ENCODE results near the gene CDKAL1.
"Not testable (repeated sequence)": the region's sequence is repeated elsewhere in the genome, so short reads cannot be mapped to it uniquely, and the experiment has no call there.

Gene CDKAL1

GRCh38 chr6:21045135-21045700 is 511.0 kb downstream of the CDKAL1 start:
- DNase-seq, result no peak

DNA sequence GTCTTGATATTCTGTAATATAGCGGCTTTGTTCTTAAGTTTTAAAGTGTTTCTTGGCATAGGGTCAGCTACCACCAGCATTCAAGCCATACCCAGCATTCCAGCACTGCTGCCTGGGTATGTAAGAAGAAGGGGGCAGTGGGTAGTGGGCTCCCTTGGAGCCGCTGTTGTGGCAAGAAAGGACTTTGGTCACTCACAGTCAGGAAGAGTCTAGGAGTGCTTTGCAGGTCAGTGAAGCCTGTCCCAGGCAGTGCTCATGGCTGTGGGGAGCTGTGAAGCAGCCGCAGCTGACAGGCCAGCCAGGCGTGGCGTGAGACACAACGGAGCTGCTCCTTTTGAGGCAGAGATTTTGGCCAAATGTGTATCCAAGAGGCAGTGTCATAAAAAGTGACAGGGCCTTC is 512.0 kb downstream of the CDKAL1 start:
- DNase-seq, result no peak

DNA sequence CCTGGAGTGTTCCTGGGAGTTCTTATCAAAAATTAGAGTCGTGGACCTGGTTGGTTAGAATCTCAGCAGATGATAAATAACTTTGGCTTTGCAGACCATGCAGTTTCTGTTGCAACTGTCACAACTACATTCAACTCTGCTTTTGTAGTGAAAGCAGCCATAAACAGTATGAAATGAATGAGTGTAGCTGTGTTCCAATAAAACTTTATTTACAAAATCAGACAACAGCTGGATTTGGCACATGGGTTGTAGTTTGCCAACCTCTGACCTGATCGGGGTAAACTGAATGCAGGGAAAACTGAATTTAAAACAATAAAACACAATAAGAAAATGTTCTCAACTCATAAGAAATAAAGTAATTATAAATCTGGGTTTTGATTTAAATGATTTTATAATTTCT is 513.8 kb downstream of the CDKAL1 start:
- DNase-seq, result no peak

DNA sequence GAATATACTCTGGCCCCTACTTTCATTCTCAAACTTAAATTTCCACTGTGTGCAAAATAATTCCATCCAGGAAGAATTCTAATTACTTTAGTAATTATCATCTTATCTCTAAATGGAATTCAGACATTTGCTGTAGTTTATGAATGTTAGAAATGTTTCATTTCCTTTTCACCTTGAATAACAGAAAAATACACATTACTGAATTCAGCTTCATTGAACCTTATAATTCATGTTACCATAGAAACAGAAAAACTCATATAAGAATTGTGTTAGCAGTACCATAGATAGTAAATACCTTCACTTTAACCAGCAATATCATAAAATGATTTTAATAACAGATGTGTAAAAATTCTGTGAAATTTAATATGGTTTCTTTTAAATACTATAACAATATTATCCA is 514.9 kb downstream of the CDKAL1 start:
- DNase-seq, result no peak

GRCh38 chr6:21049572-21049971 is 515.3 kb downstream of the CDKAL1 start:
- DNase-seq, result no peak

- no peak for DNase-seq
These were observed 516.7 kb downstream of the CDKAL1 start for GRCh38 chr6:21050935-21051334.

DNA sequence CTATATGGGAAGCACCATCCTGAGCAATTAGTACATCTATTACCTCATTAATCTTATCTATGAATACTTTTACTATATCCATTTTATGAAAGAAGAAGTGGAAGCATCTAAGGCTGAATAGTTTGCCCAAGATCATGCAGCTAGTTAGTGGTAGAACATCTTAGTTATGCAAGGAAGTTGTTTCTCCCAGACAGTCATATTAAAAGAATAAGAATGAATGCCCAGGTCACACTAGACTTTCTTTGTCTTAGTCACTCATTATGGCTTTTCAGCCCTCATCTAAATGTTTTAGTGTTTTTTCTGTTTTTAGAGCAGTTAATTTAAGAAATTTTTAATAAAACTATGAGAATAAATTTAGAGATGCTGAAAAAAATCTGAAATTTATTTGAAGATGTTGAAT is 517.5 kb downstream of the CDKAL1 start:
- DNase-seq, result no peak

DNA sequence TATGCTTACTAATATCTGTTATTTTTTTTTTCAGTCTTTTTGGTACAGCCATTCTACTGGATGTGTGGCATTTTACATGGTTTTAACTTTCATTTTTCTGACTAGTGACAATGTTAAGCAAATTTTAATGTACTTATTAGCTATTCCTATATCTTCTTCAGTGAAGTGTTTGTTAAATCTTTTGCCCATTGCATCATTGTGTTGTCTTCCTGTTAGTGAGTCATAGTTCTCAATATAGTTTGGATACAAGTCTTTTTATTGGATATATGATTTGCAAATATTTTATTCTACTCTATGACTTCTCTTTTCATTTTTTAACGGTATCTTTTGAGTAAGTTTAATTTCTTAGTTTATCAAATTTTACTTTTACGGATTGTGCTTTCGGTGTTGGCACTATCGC is 519.4 kb downstream of the CDKAL1 start:
- DNase-seq, result no peak

- not testable (repeated sequence) for DNase-seq
These were observed 521.2 kb downstream of the CDKAL1 start for GRCh38 chr6:21055480-21055879.

DNA sequence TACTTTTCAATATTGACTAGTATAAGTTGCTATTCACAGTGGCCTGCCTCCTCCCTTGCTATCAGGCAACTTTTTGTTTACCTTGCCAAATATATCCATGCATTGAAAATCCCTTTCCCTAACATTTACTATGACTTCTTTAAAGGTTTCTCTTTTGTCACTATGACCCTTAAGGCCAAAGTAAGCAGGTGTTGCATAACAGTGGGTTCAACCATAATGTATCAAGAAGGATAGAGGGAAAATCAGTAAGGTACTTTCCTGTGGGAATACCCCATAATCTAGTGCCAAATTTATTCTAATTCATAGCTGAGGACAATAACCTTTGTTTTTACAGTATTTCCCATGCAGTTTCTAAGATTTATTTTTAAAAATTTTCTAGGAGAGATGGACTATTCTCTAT is 527.6 kb downstream of the CDKAL1 start:
- no peak for DNase-seq

DNA sequence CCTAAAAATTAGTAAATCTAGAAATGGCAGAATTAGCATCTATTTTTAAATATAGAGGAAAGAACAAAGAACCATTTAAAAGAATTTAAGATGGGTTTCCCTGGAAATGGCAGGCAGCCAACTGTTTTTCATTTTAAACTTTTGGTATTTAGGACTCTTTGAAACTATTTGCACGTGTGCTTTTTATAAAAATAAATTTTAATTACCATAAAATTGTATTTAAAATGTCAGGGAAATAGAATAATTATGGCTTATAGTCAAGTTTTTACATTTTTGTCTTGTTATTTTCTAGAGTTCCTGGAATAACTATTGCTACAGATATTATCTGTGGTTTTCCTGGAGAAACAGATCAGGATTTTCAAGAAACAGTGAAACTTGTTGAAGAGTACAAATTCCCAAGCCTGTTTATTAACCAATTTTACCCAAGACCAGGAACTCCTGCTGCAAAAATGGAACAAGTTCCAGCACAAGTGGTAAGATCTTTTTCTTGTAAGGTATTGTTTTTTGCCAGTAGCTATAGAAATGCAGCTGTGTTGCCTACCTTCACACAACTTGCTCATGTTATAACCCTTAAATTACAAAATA is 530.6 kb downstream of the CDKAL1 start:
- DNase-seq, result no peak

GRCh38 chr6:21067521-21067920 is 533.3 kb downstream of the CDKAL1 start:
- no peak for DNase-seq

DNA sequence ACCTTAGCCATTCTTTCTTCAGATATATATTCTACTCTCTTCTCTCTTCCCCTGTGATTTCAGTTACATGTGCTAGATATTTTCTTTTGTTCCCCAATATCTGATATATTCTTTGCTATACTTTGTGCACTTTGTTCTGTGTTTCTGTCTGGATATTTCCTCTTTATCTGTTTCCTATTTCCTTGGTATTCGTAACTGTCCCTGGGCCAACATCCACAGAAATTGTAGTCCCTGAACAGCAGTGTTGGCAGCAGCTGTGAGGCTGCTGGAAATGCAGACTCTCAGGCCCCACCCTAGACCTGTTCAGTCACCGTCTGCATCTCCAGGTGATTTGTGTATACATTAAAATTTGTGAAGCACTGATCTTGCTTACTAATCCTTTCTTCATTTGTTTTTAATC is 536.4 kb downstream of the CDKAL1 start:
- no peak for DNase-seq

- DNase-seq, result no peak
These were observed 537.7 kb downstream of the CDKAL1 start for GRCh38 chr6:21071780-21072468.

- DNase-seq, result no peak
These were observed 539.1 kb downstream of the CDKAL1 start for GRCh38 chr6:21073318-21073839.

- no peak for DNase-seq
These were observed 540.2 kb downstream of the CDKAL1 start for GRCh38 chr6:21074484-21074883.

GRCh38 chr6:21075986-21076385 is 541.7 kb downstream of the CDKAL1 start:
- no peak for DNase-seq

DNA sequence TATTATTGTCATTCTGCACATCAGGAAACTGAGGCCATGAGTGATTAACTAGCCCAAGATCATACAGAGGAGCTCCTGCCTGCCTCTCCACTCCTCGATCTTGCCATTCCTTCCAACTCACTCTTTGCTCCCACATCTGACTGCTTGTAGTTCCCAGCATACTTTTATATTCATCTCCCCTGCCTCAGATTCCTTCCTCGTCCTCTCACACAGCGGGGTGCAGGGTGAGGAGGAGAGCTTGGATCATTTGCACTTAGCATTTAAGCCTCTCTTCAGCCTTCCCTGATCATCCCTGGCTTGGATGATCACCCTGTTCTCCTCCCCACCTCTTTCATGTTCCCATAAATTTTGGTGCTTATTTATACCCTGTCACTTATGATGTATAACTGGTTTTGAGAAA is 544.2 kb downstream of the CDKAL1 start:
- DNase-seq, result no peak

- DNase-seq, result no peak
These were observed 545.3 kb downstream of the CDKAL1 start for GRCh38 chr6:21079468-21080048.

GRCh38 chr6:21080221-21080620 is 546.0 kb downstream of the CDKAL1 start:
- DNase-seq, result no peak

- no peak for DNase-seq
These were observed 547.8 kb downstream of the CDKAL1 start for GRCh38 chr6:21082091-21082490.

GRCh38 chr6:21083708-21084107 is 549.5 kb downstream of the CDKAL1 start:
- DNase-seq, result no peak

DNA sequence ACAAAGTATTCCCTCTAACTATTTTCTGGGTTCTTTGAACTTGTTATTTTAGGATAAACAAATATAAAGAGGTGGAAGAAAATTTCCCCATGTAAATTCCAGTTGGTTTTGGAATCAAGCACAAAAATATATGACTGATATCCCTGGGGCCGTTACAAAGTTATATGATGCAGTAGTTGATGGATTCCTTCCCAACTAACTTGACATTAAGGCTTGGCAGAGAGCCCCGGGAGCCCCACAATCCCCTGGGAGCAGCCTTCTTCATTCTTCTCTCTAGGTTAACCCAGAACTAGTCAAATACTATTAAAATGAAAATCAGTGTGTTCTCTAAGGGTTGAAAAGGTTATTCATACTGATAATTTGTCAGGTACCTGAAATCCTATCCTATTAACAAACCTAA is 550.4 kb downstream of the CDKAL1 start:
- DNase-seq, result no peak

DNA sequence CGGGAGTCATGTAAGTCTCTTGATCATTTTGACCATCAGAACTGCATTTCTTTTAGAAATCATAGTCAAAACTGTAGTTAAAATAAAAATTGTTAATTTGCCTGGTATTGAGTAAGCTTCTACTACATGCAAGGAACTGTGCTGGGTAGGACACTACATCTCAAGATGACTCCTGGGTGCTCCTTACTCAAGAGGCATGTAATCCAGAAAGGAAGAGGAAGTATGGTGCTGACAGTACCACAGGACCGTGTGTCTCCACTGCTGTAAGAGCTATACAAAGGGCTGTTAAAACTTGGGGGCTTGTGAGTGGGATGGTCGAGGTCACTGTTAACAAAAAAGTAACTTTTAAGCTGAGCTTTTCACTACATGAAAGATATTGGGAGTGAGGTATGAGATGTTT is 551.0 kb downstream of the CDKAL1 start:
- DNase-seq, result no peak
